Aorta (tissue), 5 donors: ENCODE data around the gene HEG1. TPM values are rescaled to one million over a fixed set of nuclear protein-coding genes. Genes with fewer than 3 reads are reported as not detected.

ENCODE experiments used
- ATAC-seq: fragments of 200-7000 bp; cut with Tn5 transposase; one replicate; pipeline ENCODE4 v1.9.1; 2022; ENCODE audit warnings: moderate library complexity; ENCODE audit not compliant: low FRiP score
- DNase-seq, 2 donors: peaks; one replicate each; pipeline ENCODE4 v3.0.0-alpha.2; 2020
- H3K27ac ChIP-seq, 2 donors: one replicate each; pipeline ENCODE4 v1.5.1; 2013; ENCODE audit warnings: low read length in 2 of 2, mild to moderate bottlenecking in 2 of 2, moderate library complexity in 2 of 2, control low read depth in 1 of 2, inconsistent platforms in 1 of 2, low read depth in 1 of 2
- H3K27me3 ChIP-seq, 2 donors: one replicate each; pipeline ENCODE4 v1.6.1; 2013; ENCODE audit warnings: control low read depth in 1 of 2, low read length in 1 of 2, mild to moderate bottlenecking in 1 of 2, moderate library complexity in 1 of 2; ENCODE audit not compliant: insufficient read depth in 2 of 2, control insufficient read depth in 1 of 2
- H3K36me3 ChIP-seq, 2 donors: one replicate each; pipeline ENCODE4 v1.6.1; 2013; ENCODE audit warnings: control low read depth in 1 of 2, low read length in 1 of 2, mild to moderate bottlenecking in 1 of 2; ENCODE audit not compliant: insufficient read depth in 2 of 2, control insufficient read depth in 1 of 2
- H3K4me1 ChIP-seq, 2 donors: one replicate each; pipeline ENCODE4 v1.6.1; 2013; ENCODE audit warnings: low read length in 2 of 2, control low read depth in 1 of 2, mild to moderate bottlenecking in 1 of 2, moderate library complexity in 1 of 2; ENCODE audit not compliant: insufficient read depth in 2 of 2, control insufficient read depth in 1 of 2
- H3K4me3 ChIP-seq, 2 donors: one replicate each; pipeline ENCODE4 v1.5.1; 2013; ENCODE audit warnings: low read length in 2 of 2, control low read depth in 1 of 2, mild to moderate bottlenecking in 1 of 2
- H3K9me3 ChIP-seq: one replicate; pipeline ENCODE4 v1.6.1; 2013; ENCODE audit warnings: mild to moderate bottlenecking, low read length; ENCODE audit not compliant: control insufficient read depth
- WGBS, 2 donors: extraction: QIAGEN DNeasy Blood & Tissue Kit; methylation state at CpG; one replicate each; pipeline ENCODE4 v1.1.7; 2013; 5-methylcytosine and 5-hydroxymethylcytosine counted together
- intact Hi-C, 2 donors: fragments of 100-400 bp; cut with DNase I; formaldehyde crosslinking; loops; one replicate each; pipeline versions ENCODE4 v1.14.2 to v1.15.0; 2022
- polyA plus RNA-seq, 2 donors: library from polyadenylated mRNA; stranded (reverse); fragments of 200-250 nt; gene quantifications; one replicate each; pipeline ENCODE4 v1.2.3, GENCODE V29; 2013
- total RNA-seq, 2 donors: library from RNA; stranded (reverse); fragmentation: NEBNext Ultra II Directional; extraction: Animal tissue kit (Norgen Biotek cat#: 25700); gene quantifications; one replicate each; pipeline ENCODE4 v1.2.1, GENCODE V29; 2021
- donor health status: healthy with polysubstance abuse.
- donor health status: Bipolar disorder and iron deficiency.
- donor health status: DM: no; HTN: no; CAD: no.
- donor health status: DM: no; HTN: no; CAD: no.
- donor health status: DM: yes; HTN: yes; CAD: no.

The HEG1 gene
- total and polyA plus RNA-seq, 4 donors, result 4.9 to 204 (median 55.7) TPM

- peak overlapping the region; percentile 45 to 61 for H3K27ac ChIP-seq
- 25% methylated on average over 7 of the region's 7 CpGs for WGBS, 2 donors
Measured at GRCh38 chr3:125054062-125054448, 1.7 kb downstream of the HEG1 start.

GRCh38 chr3:125053304-125053699 lies 2.5 kb downstream of the HEG1 start:
- Histone ChIP-seq H3K4me1 (peaks cover 6 to 12% of the 10 kb centered on the region in 2 donors), H3K27ac (peak overlapping the region in 1 of 2 donors; percentile 61)

More at GRCh38 chr3:125054062-125054448, 1.7 kb downstream of the HEG1 start:
- Histone ChIP-seq H3K9me3 (no peaks in the 10 kb centered on the region), H3K27me3 (no peaks in the 10 kb centered on the region), H3K36me3 (no peaks in the 10 kb centered on the region), H3K4me1 (peaks cover 6 to 12% of the 10 kb centered on the region in 2 donors), H3K4me3 (peak overlapping the region; percentile 98)
- DNase-seq (no peak), ATAC-seq (no peak)
- intact Hi-C loops, result no loop called here

GRCh38 chr3:125052624-125053303 lies 3.0 kb downstream of the HEG1 start:
- 5 to 6% methylated on average over 8 of the region's 8 CpGs for WGBS, 2 donors
- H3K27me3 ChIP-seq, result no peaks in the 10 kb centered on the region
- H3K4me3 ChIP-seq, result peak overlapping the region; percentile 10
- no peaks in the 10 kb centered on the region for H3K9me3 ChIP-seq
- DNase-seq (peak in 1 of 2 donors; percentile 60), ATAC-seq (no peak)
- no peaks in the 10 kb centered on the region for H3K36me3 ChIP-seq
- H3K4me1 ChIP-seq, result peaks cover 6 to 12% of the 10 kb centered on the region in 2 donors
- H3K27ac ChIP-seq, result peak overlapping the region; percentile 52 to 61
- intact Hi-C loops, result no loop called here

More at GRCh38 chr3:125053304-125053699, 2.5 kb downstream of the HEG1 start:
- no peaks in the 10 kb centered on the region for H3K27me3 ChIP-seq
- H3K36me3 ChIP-seq, result no peaks in the 10 kb centered on the region
- no peak overlapping the region for H3K4me3 ChIP-seq
- WGBS, 2 donors, result 87 to 93% methylated on average over 2 of the region's 2 CpGs
- intact Hi-C loops, result no loop called here
- no peaks in the 10 kb centered on the region for H3K9me3 ChIP-seq
- DNase-seq (no peak), ATAC-seq (no peak)

- H3K36me3 ChIP-seq, result no peaks in the 10 kb centered on the region
- H3K27me3 ChIP-seq, result no peaks in the 10 kb centered on the region
- peak overlapping the region; percentile 10 for H3K4me3 ChIP-seq
- ATAC-seq, result peak; percentile 45
- intact Hi-C loops, result no loop called here
- H3K4me1 ChIP-seq, result peaks cover 4 to 12% of the 10 kb centered on the region in 2 donors
- no peaks in the 10 kb centered on the region for H3K9me3 ChIP-seq
- peak overlapping the region; percentile 52 to 61 for H3K27ac ChIP-seq
- 1 to 3% methylated on average over 14 of the region's 14 CpGs for WGBS, 2 donors
- DNase-seq, result peak; percentile 76 to 91
Measured at GRCh38 chr3:125051715-125052581, 3.8 kb downstream of the HEG1 start.

- 81 to 84% methylated on average over 7 of the region's 7 CpGs for WGBS, 2 donors
- intact Hi-C loops, result no loop called here
- no peak for ATAC-seq
Measured at GRCh38 chr3:125051205-125051604, 4.6 kb downstream of the HEG1 start.

GRCh38 chr3:125050488-125051090 lies 5.2 kb downstream of the HEG1 start:
- Histone ChIP-seq H3K4me3 (no peak overlapping the region), H3K4me1 (peaks cover 4 to 12% of the 10 kb centered on the region in 2 donors), H3K27me3 (no peaks in the 10 kb centered on the region), H3K27ac (no peak overlapping the region), H3K36me3 (no peaks in the 10 kb centered on the region), H3K9me3 (no peaks in the 10 kb centered on the region)
- DNase-seq, result no peak
- no peak for ATAC-seq
- 86 to 89% methylated on average over 6 of the region's 6 CpGs for WGBS, 2 donors
- intact Hi-C loops, result no loop called here

More at GRCh38 chr3:125051205-125051604, 4.6 kb downstream of the HEG1 start:
- Histone ChIP-seq H3K27ac (peak overlapping the region; percentile 11 to 61), H3K27me3 (no peaks in the 10 kb centered on the region), H3K36me3 (no peaks in the 10 kb centered on the region), H3K4me1 (peaks cover 4 to 12% of the 10 kb centered on the region in 2 donors), H3K4me3 (no peak overlapping the region), H3K9me3 (no peaks in the 10 kb centered on the region)
- DNase-seq, result no peak

GRCh38 chr3:125048282-125048681 lies 7.5 kb downstream of the HEG1 start:
- WGBS, 2 donors, result 74 to 86% methylated on average over 3 of the region's 3 CpGs
- intact Hi-C loops, result loop anchor here in 1 of 2 donors (5.0 kb wide), 1 partner anchor 94 kb away; no protein-coding TSS in a partner anchor
- Histone ChIP-seq H3K36me3 (no peaks in the 10 kb centered on the region), H3K27ac (no peak overlapping the region), H3K9me3 (no peaks in the 10 kb centered on the region), H3K4me3 (no peak overlapping the region), H3K27me3 (no peaks in the 10 kb centered on the region), H3K4me1 (peaks cover 5 to 15% of the 10 kb centered on the region in 2 donors)
- DNase-seq (no peak), ATAC-seq (no peak)

GRCh38 chr3:125045965-125046364 lies 9.8 kb downstream of the HEG1 start:
- Histone ChIP-seq H3K27ac (no peak overlapping the region), H3K9me3 (no peaks in the 10 kb centered on the region), H3K4me1 (peaks cover 5 to 6% of the 10 kb centered on the region in 2 donors), H3K36me3 (no peaks in the 10 kb centered on the region), H3K27me3 (no peaks in the 10 kb centered on the region), H3K4me3 (no peak overlapping the region)
- ATAC-seq (no peak), DNase-seq (no peak)
- intact Hi-C loops, result loop anchor here in 1 of 2 donors (5.0 kb wide), 1 partner anchor 96 kb away; no protein-coding TSS in a partner anchor
- WGBS, 2 donors, result 47 to 59% methylated on average over 2 of the region's 2 CpGs
